GM18517 (cell line): ENCODE data around the gene CLMN.
"Not testable (repeated sequence)": the region's sequence is repeated elsewhere in the genome, so short reads cannot be mapped to it uniquely, and the experiment has no call there.

Source experiments
- ATAC-seq: cut with Tn5 transposase; IDR thresholded peaks from one replicate; pipeline ENCODE4 v1.9.1; 2021; ENCODE audit warnings: mild to moderate bottlenecking, moderate library complexity; ENCODE audit not compliant: unreplicated experiment

CLMN gene

GRCh38 chr14:95142208-95142607, 177.5 kb downstream of the CLMN start:
- ATAC-seq: no peak

GRCh38 chr14:95141684-95142083, 178.0 kb downstream of the CLMN start:
- no peak for ATAC-seq

GRCh38 chr14:95140060-95140858, 179.4 kb downstream of the CLMN start:
- no peak for ATAC-seq

- ATAC-seq: no peak
These were observed 180.8 kb downstream of the CLMN start for GRCh38 chr14:95138876-95139275.

GRCh38 chr14:95138455-95138854, 181.3 kb downstream of the CLMN start:
- not testable (repeated sequence) for ATAC-seq

- no peak for ATAC-seq
These were observed 181.9 kb downstream of the CLMN start for GRCh38 chr14:95137804-95138167.

GRCh38 chr14:95137164-95137803, 182.4 kb downstream of the CLMN start:
- no peak for ATAC-seq

GRCh38 chr14:95136631-95137030, 183.1 kb downstream of the CLMN start:
- ATAC-seq: no peak

- ATAC-seq: no peak
These were observed 185.3 kb downstream of the CLMN start for GRCh38 chr14:95134304-95134933.

- no peak for ATAC-seq
These were observed 186.4 kb downstream of the CLMN start for GRCh38 chr14:95133282-95133681.

GRCh38 chr14:95132760-95133159, 186.9 kb downstream of the CLMN start:
- ATAC-seq: no peak
